Globus pallidus (tissue), 1 donor: ENCODE data around the gene CHRM5.
A peak's percentile ranks its signal among the peaks of the same experiment; 100 is the strongest.
"Not testable (repeated sequence)": the region's sequence is repeated elsewhere in the genome, so short reads cannot be mapped to it uniquely, and the experiment has no call there.

Source experiments
- DNase-seq: peaks from one replicate; pipeline ENCODE4 v3.0.0-alpha.2; 2015; ENCODE audit warnings: low spot score

CHRM5 gene

DNA sequence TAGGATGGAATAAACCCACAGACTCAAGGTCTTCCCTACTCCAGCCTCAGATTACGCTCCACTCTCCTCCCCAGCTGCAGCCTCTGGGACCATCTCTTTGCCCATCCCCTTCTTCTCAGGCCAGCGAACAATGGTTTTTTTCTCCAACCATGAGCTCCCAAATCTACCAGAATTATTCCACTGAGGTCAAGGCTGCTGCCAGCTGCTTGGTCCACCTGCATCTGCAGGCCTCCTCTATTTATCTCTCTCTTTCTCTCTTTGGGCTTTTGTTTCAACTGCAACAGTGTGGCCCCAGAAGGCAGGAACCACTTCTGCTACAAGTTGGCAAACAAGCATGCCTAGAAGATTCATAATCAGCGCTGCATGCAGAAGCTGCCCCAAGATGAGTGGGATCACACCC, 19.1 kb downstream of the CHRM5 start:
- DNase-seq = no peak

- DNase-seq = no peak
Observed at GRCh38 chr15:33988384-33988783, 20.1 kb downstream of the CHRM5 start.

DNA sequence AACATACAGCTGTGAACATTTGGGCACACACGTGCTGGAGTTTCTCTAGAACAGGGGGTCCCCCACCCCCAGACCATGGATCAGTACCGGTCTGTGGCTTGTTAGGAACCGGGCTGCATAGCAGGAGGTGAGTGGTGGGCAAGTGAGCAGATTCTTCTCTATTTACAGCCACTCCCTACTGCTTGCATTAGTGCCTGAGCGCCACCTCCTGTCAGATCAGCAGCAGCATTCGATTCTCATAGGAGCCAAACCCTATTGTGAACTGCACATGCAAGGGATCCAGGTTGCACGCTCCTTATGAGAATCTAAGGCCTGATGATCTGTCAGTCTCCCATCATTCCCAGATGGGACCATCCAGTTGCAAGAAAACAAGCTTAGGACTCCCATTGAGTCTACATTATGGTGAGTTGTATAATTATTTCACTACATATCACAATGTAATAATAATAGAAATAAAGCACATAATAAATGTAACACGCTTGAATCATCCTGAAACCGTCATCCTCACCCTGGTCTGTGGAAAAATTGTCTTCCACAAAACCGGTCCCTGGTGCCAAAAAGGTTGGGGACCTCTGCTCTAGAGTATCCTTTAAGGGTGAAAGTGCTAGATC, 25.8 kb downstream of the CHRM5 start:
- DNase-seq = no peak

DNA sequence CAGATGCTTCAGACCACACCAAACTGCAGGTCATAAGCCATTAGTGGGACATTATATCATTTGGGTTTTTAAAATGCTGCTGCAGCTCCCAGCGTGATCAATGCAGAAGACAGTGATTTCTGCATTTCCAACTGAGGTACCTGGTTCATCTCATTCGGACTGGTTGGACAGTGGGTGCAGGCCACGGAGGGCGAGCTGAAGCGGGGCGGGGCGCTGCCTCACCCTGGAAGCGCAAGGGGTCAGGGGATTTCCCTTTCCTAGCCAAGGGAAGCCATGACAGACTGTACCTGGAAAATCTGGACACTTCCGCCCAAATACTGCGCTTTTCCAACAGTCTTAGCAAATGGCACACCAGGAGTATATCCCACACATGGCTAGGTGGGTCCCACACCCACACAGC, 27.4 kb downstream of the CHRM5 start:
- DNase-seq = not testable (repeated sequence)

DNA sequence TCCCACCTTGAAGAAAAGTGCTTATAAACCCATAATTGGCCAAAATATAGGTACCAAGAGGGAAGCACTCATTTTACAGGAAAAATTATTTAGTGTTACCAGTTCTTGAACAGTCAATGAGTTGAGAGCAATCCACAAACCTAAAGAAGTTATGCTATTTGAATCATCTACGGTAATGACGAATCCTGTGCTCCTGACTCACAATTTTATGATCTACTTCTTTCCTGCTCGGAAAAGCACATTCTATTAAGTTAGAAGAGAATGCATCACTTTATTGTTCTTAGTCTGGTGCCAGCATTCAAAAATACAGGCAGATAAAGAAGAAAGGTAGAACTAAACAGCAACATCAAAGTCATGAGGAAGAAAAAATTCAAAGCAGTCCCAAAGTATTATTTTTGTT, 33.2 kb downstream of the CHRM5 start:
- no peak for DNase-seq

DNA sequence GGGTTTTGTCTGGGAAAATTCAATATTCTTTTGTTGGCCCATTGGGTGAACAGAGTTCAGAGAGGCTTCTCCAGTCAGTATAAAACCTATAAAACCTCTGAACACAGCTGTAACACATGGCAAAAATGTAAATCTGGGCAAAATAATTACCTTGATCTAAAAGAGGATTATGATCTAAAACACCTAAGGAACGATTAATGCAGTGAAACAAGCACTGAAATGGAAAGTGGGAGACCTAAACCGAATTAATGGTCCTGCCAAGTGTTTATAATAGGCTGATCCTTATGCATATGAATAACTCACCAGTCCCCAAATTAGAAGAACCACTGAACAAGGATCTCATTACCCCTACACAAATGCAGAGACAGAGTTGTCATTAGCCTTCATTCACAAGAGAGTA, 38.1 kb downstream of the CHRM5 start:
- no peak for DNase-seq

- DNase-seq = no peak
Observed at GRCh38 chr15:34009656-34010055, 41.4 kb downstream of the CHRM5 start.

DNA sequence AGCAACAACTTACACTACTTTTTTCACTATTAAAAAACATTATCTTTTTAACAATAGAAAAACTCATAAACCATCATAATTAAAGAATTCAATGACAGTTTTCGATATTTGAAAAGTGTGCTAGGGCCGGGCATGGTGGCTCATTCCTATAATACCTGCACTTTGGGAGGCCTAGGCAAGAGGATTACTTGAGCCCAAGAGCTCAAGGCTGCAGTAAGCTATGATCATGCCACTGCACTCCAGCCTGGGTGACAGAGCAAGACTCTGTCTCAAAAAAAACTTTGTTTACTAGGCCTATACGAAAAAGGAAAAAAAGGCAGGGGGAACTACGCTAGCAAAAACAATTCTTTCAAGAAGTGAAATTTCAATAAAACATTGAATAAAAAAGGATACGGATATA, 42.6 kb downstream of the CHRM5 start:
- no peak for DNase-seq

DNA sequence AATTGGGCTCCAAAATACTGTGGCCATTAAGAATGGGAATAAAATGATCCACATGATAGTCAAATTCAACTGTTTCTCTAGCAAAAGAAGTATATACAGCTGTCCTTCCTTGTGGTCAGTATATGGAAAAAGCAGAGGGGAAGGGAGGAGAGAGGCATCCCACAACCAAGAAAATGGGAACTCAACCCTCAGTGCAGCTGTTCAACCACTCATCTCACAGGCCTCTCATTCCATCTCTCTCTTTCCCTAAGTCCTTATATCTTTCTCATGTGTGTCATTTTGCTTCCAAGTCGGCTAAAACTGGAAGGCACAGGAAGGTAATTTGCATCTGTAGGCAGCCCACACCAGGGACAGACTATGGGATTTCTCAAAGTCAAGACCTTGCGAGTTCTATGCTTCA, 43.2 kb downstream of the CHRM5 start:
- no peak for DNase-seq

DNA sequence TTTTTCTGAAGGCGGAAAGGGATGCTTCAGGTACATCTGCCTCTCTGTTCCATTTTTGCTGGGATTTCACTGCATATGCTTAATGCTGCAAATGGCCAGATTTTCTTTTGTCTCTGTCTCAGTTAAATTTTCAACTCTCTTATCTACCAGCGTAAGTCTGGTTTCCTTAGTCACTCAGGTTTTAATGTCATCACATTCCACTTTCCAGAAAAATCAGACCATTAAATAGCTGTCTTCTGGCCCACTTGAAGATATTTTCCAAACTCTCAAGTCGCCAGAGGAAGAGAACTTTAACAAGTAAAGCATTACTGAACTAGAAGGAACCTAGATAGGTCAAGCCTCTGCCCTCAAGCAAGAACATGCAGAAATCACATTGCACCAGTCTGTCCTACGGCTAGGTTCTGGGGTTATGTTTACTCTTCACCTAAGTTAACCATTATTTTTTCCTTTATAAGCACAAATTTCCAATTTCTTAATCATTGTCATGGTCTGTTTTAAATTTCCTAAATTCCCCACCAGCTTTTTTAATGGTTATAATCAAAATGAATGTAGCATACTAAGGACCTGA, 44.2 kb downstream of the CHRM5 start:
- no peak for DNase-seq

DNA sequence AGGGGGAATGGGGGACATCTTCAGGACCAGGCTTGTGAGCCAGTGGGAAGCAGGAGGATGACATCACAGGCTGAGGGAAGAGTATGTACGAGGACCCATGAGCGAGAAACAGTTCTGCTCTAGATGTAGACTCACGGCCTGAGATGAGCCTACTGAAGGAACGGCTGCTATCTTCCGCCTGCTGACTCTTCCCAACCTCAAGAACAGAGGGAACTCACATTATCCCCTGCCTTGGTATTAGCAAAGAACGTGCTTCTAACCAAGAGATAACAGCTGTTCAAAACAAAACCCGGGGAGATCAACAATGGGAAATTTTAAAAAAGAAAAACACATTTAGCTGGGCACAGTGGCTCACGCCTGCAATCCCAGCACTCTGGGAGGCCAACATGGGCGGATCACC, 45.4 kb downstream of the CHRM5 start:
- DNase-seq = no peak

DNA sequence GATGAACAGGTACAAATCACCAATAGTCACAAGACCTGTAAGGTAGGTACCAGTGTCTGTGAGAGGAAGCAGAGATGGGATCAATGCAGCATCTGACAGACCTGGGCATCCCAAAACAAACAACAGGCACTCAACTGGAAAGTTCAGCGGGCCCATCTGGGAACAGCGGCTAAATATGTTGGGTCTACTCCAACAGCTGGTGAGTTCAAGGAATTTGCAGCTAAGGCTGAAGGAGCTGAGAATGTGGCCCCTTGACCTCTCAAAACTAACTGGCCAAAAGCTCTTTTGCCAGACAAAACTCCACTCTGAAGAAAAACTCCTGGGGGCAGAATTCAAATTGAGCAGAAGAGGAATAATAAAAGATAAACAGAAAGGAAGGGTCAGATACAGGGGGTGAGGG, 46.3 kb downstream of the CHRM5 start:
- no peak for DNase-seq

DNA sequence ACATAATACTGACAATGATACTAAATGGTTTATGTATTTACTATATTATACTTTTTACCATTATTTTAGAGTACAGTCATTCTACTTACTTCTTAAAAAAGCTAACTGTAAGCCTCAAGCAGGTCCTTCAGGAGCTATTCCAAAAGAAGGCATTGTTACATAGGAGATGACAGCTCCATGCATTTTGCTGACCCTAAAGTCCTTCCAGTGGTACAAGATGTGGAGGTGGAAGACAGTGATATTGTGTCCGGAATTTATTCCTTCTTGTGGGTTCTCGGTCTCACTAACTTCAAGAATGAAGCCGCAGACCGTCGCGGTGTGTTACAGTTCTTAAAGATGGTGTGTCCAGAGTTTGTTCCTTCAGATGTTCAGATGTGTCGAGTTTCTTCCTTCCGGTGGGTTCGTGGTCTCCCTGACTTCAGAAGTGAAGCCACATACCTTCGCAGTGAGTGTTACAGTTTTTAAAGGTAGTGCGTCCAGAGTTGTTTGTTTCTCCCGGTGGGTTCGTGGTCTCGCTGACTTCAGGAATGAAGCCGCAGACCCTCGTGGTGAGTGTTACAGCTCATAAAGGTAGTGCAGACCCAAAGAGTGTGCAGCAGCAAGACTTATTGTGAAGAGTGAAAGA, 49.8 kb downstream of the CHRM5 start:
- DNase-seq = no peak

DNA sequence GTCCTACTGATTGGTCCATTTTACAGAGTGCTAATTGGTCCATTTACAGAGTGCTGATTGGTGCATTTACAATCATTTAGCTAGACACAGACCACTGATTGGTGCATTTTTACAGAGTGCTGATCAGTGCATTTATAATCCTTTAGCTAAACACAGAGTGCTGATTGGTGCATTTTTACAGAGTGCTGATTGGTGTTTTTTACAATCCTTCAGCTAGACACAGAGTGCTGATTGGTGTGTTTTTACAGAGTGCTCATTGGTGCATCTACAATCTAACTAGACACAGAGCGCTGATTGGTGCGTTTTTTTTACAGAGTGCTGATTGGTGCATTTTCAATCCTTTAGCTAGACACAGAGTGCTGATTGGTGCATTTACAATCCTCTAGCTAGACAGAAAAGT, 50.4 kb downstream of the CHRM5 start:
- DNase-seq = not testable (repeated sequence)

DNA sequence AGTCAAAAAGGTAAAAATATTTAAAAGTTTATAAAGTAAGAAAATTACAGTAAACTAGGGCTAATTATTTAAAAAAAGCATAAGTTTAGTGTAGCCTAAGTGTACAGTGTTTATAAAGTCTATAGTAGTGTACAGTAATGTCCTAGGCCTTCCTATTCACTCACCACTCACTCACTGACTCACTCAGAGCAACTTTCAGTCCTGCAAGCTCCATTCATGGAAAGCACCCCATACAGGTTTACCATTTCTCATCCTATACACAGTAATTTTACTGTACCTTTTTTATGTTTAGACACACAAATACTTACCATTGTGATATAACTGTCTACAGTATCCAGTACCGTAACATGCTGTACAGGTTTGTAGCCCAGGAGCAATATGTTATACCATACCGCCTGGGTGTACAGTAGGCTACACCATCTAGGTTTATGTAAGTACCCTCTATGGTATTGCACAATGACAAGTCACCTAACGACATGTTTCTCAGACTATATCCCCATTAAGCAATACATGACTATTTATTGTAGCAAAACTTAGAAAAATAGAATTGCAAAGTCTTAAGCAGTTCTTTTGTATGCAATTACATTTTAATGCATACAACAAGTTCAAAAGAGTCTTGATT, 51.2 kb downstream of the CHRM5 start:
- DNase-seq = no peak

DNA sequence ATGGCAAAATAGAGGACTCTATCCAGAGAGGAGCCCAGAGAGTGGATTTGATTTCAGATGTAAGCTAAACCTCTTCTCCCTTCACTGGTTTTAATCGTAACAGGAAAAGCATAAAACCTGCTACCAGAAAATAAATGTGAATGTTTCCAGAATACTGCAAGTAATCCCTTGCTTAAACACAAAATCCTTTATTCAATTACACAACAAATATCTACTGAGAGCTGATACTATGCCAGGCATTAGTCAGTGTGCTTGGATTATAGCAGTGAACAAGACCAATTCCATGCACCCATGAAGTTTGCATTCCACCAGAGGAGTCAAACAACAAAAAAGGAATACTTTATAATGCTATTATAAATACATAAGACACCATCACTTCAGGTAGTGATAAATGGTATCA, 55.6 kb downstream of the CHRM5 start:
- no peak for DNase-seq

GRCh38 chr15:34025252-34025651, 57.0 kb downstream of the CHRM5 start:
- no peak for DNase-seq

- DNase-seq = no peak
Observed at GRCh38 chr15:34027606-34028005, 59.3 kb downstream of the CHRM5 start.

DNA sequence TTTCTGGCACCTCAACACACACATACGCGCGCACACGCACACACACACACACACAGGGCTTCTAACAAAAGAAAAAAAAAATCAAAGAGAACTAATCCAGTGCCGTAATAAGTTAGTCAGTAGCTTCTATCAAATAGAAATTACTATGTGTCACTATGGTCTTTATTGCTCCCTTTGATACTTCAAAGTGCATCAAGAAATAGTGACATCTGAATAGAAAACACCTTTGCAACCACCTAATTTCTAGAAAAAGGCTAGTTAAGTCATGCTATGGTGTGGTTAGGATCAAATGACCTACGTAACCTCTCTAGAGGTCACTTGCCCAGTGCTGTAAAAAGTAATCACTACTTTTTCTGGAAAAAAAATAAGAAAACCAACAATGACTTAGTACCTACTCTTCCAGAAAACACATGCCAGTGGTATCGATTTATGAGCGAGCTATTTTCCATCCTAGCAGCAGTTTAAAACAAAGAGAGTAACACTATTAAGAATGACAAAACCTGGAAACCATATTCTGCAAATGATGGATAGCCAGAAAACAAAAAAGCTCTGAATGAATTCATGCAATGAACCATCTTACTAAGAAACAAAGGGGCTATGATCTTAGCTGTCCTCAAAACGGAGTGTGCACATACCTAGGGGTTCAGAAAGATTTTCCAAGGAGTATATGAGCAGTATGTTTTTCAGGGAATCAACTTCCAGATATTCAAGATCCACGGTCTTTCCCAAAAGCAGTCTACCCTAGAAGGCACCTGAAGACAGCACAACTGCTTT, 63.9 kb downstream of the CHRM5 start:
- no peak for DNase-seq

DNA sequence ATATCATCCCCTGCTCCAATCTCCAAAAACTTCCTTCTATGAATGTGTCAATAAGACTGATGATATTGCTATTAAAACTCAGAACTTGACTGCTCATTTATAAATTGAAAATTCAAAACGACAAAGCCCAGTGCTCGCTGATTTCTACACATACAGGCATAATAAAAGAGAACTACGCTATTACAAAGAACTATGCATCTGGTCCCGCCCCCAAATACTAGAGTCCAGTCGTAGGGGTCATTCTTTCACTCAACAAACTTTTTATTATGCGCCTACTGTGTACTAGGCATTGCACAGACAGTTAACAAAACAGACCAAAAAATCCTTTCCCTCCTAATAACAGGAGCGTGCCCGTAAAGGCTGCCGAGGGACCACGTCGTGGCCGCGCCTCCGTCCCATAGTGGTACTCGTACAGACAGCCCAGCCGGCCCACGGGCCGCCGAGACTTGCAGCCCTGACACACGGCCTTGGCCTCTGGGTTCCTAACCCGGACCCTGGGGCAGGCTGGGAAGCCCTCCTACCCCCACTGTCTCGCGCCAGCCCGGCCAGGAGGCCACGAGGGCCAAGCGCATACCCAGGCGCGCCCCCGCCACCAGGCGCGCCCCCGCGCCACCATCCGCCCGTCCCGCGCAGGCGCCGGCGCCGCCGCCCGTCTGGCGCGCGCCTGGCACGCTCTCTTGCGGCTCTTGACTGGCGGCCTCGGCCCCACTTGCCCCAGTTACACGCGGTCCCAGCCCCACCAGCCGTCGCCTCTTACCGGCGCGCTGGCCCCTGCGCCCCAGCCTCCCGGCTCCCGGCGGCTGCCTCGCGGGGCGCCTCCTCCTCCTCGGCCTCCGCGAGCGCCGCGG, 70.0 kb downstream of the CHRM5 start:
- peak; percentile 86 for DNase-seq

GRCh38 chr15:34038871-34039789, 70.8 kb downstream of the CHRM5 start, which contains the start of gene AVEN:
Gene AVEN, minus strand, starts transcription at chr15:34039204. Its CDS starts 158 bp downstream, at chr15:34039046.
- DNase-seq = peak; percentile 17
